NCI-H748 (cell line): ENCODE data around the gene CFAP410.
"Not testable (repeated sequence)": the region's sequence is repeated elsewhere in the genome, so short reads cannot be mapped to it uniquely, and the experiment has no call there.

Source experiments
- DNase-seq: peaks from one replicate; lab custom pipeline; 2025; ENCODE audit not compliant: unreplicated experiment; lab: John Stamatoyannopoulos, UW

CFAP410 gene

GRCh38 chr21:44351535-44352252 lies 12.5 kb upstream of the CFAP410 start:
- no peak for DNase-seq

GRCh38 chr21:44350773-44351481 lies 11.7 kb upstream of the CFAP410 start:
- DNase-seq, result no peak

GRCh38 chr21:44349847-44350772 lies 10.9 kb upstream of the CFAP410 start:
- no peak for DNase-seq

- no peak for DNase-seq
Observed at GRCh38 chr21:44349416-44349846, 10.2 kb upstream of the CFAP410 start.

GRCh38 chr21:44348861-44349260 lies 9.7 kb upstream of the CFAP410 start:
- DNase-seq, result no peak

- no peak for DNase-seq
Observed at GRCh38 chr21:44347911-44348451, 8.8 kb upstream of the CFAP410 start.

- DNase-seq, result no peak
Observed at GRCh38 chr21:44345495-44345894, 6.3 kb upstream of the CFAP410 start.

GRCh38 chr21:44344541-44345183 lies 5.5 kb upstream of the CFAP410 start:
- no peak for DNase-seq

- DNase-seq, result not testable (repeated sequence)
Observed at GRCh38 chr21:44342981-44343380, 3.8 kb upstream of the CFAP410 start.

GRCh38 chr21:44341726-44342458 lies 2.7 kb upstream of the CFAP410 start:
- not testable (repeated sequence) for DNase-seq

GRCh38 chr21:44337941-44338895 lies 972 bp downstream of the CFAP410 start:
- peak; percentile 83 for DNase-seq

- no peak for DNase-seq
Observed at GRCh38 chr21:44337449-44337848, 1.7 kb downstream of the CFAP410 start.

GRCh38 chr21:44335266-44336059 lies 3.7 kb downstream of the CFAP410 start:
- DNase-seq, result no peak

GRCh38 chr21:44334329-44335030 lies 4.7 kb downstream of the CFAP410 start:
- DNase-seq, result no peak

- peak; percentile 7 for DNase-seq
Observed at GRCh38 chr21:44333509-44334328, 5.5 kb downstream of the CFAP410 start.

- no peak for DNase-seq
Observed at GRCh38 chr21:44332965-44333364, 6.2 kb downstream of the CFAP410 start.

- DNase-seq, result no peak
Observed at GRCh38 chr21:44332383-44332782, 6.8 kb downstream of the CFAP410 start.
